GM12873 (cell line): ENCODE data around the gene MAD2L1BP.

Experiments
- CTCF ChIP-seq: IDR thresholded peaks from 2 replicates; pipeline ENCODE4 v1.5.1; 2012; ENCODE audit warnings: low read depth, mild to moderate bottlenecking, moderate library complexity, low read length, control low read depth; ENCODE audit not compliant: insufficient read depth; ENCODE audit errors: missing control alignments

Gene MAD2L1BP

GRCh38 chr6:43676962-43677606 is 41.4 kb downstream of the MAD2L1BP start:
- TF ChIP-seq CTCF: no peak

GRCh38 chr6:43677759-43678158 is 42.1 kb downstream of the MAD2L1BP start:
- TF ChIP-seq CTCF: no peak

- TF ChIP-seq CTCF: no peak
Observed at GRCh38 chr6:43678341-43678740, 42.7 kb downstream of the MAD2L1BP start.

- TF ChIP-seq CTCF: no peak
Observed at GRCh38 chr6:43679057-43679456, 43.4 kb downstream of the MAD2L1BP start.

- no peak for TF ChIP-seq CTCF
Observed at GRCh38 chr6:43680308-43681200, 44.9 kb downstream of the MAD2L1BP start.

GRCh38 chr6:43681303-43681702 is 45.7 kb downstream of the MAD2L1BP start:
- TF ChIP-seq CTCF: no peak

GRCh38 chr6:43682724-43683429 is 47.2 kb downstream of the MAD2L1BP start:
- TF ChIP-seq CTCF: no peak
